DND-41 (cell line): Measurements from ENCODE around the gene MCTP1.

Experiments used
- CTCF ChIP-seq: IDR thresholded peaks from 2 replicates; pipeline ENCODE4 v1.5.1; 2012; ENCODE audit warnings: borderline replicate concordance, low read length, moderate library complexity, mild to moderate bottlenecking; ENCODE audit not compliant: poor library complexity, severe bottlenecking; ENCODE audit errors: extremely low read depth
- EZH2 ChIP-seq: IDR thresholded peaks from 3 replicates; pipeline ENCODE4 v1.6.1; 2012; ENCODE audit warnings: borderline replicate concordance, low read depth, mild to moderate bottlenecking, moderate library complexity, low read length, inconsistent platforms; ENCODE audit not compliant: severe bottlenecking

GRCh38 chr5:94841598-94842322, 443.1 kb downstream of the MCTP1 start:
- TF ChIP-seq CTCF (no peak), EZH2 (no peak)
